HG02623 (cell line): ENCODE results near the gene LAMA2.
A peak's percentile ranks its signal among the peaks of the same experiment; 100 is the strongest.

Experiments used
- ATAC-seq: cut with Tn5 transposase; IDR thresholded peaks from one replicate; pipeline ENCODE4 v1.9.1; 2021; ENCODE audit warnings: moderate library complexity; ENCODE audit not compliant: unreplicated experiment

Gene LAMA2

DNA sequence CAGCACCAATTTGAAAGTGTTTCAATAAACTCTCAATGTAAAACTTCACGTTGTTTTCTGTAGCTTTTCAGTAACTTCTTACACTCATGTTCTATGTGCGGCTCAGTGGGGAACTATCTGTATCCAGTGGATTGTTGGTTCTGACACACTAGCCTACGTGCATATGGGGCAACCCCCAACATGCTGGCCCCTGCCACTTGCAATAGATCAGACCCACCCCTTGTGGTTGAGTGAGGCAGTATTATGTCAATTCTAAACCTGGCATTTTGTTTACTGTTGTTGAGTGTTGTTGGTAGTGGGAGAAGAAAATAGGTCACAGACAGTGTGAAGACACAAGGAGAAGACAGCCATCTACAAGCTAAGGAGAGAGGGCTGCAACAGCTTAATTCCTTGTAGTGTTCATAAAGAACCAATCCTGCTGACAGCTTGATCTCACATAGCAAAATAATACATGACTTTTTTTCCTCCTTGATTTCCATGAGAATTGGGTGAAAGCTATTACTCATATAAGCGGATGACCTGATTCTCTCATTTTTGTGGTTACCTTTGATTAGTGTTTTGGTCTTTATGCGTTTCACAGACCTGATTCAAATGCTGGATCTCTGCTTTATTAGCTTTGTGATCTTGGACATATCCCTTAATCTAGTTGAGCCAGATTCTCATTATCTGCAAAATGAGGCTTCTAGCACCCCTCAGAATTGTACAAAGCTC is 320.4 kb downstream of the LAMA2 start:
- ATAC-seq = no peak

DNA sequence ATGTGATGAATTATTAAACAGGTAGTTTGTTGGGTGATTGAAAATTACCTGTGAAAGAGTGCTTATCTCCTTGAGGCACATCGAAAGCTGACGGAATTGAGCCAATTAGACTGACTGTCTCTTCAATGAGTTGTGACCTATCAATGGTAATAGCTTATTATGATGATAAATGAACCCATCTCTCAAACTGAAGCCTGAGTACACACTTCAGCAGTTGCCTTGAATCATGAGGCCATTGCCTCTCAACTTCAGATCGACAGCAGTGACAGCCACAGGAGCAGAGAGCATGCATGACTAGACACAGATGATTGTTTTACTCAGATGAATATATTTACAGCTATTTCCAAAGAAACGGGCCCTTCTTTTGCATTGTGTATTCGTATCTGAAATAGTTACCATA is 323.9 kb downstream of the LAMA2 start:
- ATAC-seq = no peak

GRCh38 chr6:129207832-129208231 is 324.9 kb downstream of the LAMA2 start:
- ATAC-seq = no peak

- no peak for ATAC-seq
Observed at GRCh38 chr6:129208415-129209034, 325.6 kb downstream of the LAMA2 start.

DNA sequence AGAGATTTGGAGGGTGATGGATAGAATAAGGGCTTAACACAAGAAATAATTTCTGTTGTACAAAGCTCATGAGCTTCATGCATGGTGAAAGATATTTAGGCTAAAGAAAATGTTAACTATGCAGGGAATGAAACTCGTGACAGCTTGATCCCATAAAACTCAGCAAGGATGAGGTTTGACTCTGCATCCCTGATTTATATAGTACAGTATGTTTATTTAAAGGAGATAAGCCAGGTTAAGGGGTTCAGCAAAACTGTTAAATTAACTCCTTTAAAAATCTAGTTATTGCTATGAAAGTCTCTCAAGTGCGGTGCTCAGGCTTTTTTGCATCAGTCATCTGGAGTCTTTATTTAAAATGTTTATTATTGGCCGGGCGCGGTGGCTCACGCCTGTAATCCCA is 326.4 kb downstream of the LAMA2 start:
- no peak for ATAC-seq

DNA sequence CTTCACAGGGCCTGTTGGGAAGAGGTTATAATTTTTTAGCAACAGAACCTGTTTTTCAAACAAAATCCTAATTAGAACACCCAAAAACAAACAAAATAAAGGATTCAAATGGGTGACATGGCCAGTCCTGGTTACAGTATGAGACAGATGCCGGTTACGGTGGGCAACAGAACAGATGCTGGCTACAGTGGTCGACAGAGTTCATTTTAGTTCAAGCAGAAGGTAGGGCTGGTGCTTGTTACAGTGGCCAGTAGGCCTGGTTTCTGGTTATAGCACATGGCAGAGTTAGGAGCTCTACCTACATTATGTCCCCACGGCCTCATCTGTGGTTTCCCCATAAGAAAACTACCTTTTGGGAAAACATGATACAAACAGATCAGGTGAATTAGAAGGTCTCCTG is 327.7 kb downstream of the LAMA2 start:
- ATAC-seq = no peak

DNA sequence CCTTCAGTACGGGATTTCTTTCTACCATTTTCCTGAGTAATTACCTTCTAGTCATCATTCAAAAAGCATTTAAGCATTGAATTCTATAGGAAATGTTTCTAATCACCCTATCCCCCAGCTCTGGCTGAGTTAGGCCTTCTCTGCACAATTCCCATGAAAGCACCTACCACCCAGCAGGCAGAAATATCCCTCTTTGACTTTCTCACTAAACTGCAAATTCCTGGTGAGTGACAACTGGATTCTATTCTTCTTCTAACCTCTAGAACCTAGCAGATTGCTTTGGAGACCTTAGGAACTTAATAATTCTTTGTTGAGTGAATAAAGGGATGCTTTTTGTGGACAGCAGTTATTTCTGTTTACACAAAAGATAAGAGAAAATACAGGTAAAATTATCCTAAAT is 328.7 kb downstream of the LAMA2 start:
- no peak for ATAC-seq

- ATAC-seq = no peak
Observed at GRCh38 chr6:129212081-129212480, 329.1 kb downstream of the LAMA2 start.

GRCh38 chr6:129215246-129215645 is 332.3 kb downstream of the LAMA2 start:
- no peak for ATAC-seq

DNA sequence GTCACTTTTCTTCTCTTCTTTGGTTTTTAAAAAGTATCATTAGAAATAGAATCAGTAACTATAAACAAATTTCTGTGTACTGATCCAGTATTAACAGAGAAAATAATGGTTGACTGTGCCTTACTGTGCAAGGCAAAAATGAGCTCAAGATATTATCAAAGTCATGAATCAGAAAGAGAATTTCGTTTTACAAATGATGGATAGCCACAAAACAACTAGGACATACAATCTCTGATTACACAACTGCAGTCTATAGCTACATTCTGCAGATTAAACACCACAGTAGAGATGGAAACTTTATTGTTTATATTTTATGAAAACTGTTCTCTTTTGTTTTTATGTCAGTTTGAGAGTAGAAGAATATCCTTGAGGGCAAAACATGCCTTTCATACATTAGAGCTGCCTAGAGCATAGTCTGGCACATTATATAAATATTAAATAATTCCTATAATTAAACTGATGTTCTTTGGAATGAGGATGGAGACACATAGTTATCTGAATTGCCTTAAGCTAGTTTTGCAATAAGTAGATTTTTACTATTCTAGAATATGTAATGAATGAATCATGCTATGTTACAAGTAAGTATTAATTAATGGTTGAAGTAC is 333.1 kb downstream of the LAMA2 start:
- ATAC-seq = no peak

- ATAC-seq = no peak
Observed at GRCh38 chr6:129217701-129218100, 334.8 kb downstream of the LAMA2 start.

DNA sequence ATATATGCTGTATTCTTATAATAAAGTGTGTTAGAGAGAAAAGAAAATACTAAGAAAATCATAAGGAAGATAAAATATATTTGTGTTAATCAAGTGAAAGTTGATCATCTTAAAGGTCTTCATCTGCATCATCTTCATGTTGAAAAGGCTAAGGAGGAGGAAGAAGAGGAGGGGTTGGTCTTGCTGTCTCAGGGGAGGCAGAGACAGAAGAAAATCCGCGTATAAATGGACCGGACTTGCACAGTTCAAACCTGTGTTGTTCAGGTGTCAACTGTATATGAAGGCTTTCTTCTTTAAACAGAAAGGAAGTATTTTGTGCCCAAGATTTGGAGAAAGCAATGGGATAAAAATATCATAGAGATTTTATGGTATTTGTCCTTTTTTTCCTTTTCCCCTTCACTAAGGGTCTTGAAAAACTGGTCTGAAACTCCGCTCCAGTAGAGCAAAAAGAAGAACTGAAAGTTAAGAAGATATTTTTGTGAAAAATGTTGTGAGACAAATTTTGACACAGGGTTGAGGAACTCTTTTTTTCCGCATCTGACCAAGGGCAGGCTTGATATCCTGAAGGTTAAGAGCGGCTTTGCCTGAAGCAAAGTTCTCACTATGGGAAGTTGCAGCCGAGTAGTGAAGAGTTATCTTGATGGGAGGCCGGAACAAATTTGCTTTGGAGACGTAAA is 350.7 kb downstream of the LAMA2 start:
- no peak for ATAC-seq

- ATAC-seq = no peak
Observed at GRCh38 chr6:129235167-129236000, 352.4 kb downstream of the LAMA2 start.

DNA sequence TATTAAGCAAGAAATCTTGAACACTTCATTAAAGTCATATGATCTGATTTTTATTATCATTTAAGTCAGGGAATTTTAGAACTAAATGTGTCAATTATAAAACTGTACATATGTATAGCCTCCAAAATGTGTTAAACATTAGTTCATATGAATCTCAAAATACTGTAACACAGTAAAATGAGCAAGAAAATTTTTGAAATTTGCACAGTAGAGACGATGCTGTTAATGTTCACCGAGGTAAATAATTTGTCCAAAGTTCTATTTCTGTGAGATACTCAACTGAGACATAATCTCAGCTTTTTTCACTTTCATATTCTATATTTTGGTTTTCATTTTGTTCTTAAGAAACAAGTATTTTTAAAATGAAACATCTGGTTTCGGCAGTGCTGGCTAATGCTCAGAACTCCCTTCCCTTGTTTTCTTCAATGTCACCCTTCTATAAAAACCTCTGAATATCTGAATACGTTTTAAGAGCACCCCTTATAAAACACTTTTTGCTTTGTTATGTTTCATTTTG is 353.1 kb downstream of the LAMA2 start:
- ATAC-seq = peak; percentile 55

DNA sequence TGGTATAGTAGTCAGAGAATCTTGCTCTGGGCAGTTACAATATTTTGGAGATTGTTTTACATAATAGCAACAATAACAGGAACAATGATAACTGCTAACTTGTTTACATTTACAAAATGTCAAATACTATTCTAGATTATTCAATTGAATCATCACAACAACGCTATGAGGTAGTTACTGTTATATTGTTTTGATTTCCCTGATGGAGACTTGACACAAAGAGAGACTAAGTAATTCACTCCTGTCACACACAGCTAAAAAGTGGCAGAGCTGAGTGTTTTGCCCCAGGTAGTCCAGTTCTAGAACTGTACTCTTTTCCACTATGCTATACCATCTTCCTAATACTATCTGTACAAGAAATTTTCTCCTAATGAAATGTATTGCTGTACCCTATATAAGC is 356.1 kb downstream of the LAMA2 start:
- ATAC-seq = no peak

- ATAC-seq = no peak
Observed at GRCh38 chr6:129239825-129240491, 357.0 kb downstream of the LAMA2 start.

GRCh38 chr6:129240492-129240853 is 357.5 kb downstream of the LAMA2 start:
- ATAC-seq = no peak

GRCh38 chr6:129242546-129242945 is 359.6 kb downstream of the LAMA2 start:
- ATAC-seq = no peak

- no peak for ATAC-seq
Observed at GRCh38 chr6:129243377-129243776, 360.4 kb downstream of the LAMA2 start.

DNA sequence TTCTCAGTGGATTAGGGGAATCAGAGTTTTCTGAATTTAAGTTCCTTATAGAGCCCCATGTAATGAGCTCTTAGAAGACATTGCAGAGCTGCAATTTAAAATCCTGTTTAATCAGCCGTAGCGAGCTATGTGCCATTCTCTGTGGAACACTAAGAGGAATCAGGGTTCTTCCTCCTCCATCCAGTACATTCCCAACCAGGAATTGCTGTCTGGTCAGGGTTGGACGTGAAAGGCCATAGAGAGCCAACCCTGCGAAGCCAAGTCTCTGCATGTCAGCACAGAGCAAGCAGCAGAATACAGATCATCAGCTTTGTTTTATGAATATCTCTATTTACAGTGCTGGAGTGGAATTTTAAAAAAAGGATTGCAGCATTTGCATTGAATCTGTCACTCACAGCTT is 366.0 kb downstream of the LAMA2 start:
- no peak for ATAC-seq
